ENCODE results near the gene ACTL6A.

The ACTL6A gene

DNA sequence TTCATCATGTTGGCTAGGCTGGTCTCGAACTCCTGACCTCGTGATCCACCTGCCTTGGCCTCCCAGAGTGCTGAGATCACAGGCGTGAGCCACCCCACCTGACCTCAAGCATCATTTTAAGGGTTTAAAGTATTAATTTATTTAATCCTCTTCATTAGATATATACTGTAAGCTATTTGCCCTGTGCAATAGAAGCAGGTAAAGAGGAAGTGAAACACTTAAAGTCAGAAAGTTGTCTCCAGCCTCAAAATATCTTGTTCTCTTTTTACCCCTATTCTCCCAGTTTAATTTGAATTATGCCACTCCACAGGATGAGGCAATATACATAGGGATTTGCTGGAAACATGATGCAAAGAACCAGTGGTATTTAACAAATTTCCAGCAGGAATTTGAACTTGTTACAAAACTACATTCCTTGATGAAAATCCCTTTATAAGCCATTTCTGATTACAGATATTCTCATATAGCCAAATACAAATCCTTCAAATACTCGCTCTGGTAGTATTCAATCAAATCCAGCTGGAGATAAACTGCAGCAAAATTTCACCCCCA lies 43.9 kb downstream of the ACTL6A start:
- no peaks in the 10 kb centered on the region for H3K27me3 Mint-ChIP-seq (ENCODE audit: low read depth)
- peaks cover 36% of the 10 kb centered on the region for H3K4me1 Mint-ChIP-seq (ENCODE audit: low read depth)
- H3K36me3 Mint-ChIP-seq (ENCODE audit: low read depth), result peaks cover 24% of the 10 kb centered on the region

DNA sequence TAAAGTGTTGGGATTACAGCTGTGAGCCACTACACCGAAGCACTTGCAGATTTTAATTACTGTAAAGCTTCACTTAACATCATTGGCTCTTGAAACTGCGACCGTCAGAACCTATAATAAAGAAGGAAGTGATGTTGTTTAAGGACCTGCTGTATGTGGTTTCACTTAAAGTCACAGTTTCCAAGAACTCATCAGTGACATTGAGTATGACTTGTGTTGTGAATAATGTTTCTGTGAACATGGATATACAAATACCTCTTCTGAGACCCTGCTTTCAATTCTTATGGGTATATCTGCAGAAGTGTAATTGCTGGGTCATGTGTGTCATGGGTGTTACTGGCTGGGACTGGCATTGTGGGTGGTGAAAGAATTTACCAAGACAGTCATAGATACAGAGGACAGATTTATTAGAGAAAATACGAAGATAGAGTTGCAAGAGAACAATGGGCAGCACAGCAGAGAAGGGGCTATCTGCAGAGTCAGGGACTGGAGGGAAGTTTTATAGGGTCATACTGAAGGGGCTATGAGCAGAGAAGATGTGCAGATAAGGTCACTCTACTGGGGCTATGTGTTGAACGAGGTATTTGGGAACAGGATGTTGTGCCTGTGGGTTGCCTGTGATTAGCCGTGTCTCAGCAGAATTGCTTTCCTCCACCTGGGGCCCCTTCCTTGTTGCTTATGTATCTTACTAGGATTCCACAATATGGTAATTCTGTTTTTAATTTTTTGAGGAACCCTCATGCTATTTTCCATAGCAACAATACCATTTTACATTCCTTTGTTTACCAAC lies 46.4 kb downstream of the ACTL6A start:
- Mint-ChIP-seq H3K4me1 (ENCODE audit: low read depth) (peaks cover 43% of the 10 kb centered on the region), H3K27me3 (ENCODE audit: low read depth) (no peaks in the 10 kb centered on the region), H3K4me3 (peak overlapping the region; percentile 83), H3K27ac (peak overlapping the region; percentile 94), H3K36me3 (ENCODE audit: low read depth) (peaks cover 27% of the 10 kb centered on the region), H3K9me3 (no peaks in the 10 kb centered on the region)
- DNase-seq (ENCODE audit: low spot score), result peak; percentile 36

More for the DNA sequence above, 43.9 kb downstream of the ACTL6A start:
- Mint-ChIP-seq H3K4me3 (peak overlapping the region; percentile 2), H3K27ac (peak overlapping the region; percentile 55), H3K9me3 (no peaks in the 10 kb centered on the region)
- no peak for DNase-seq (ENCODE audit: low spot score)

DNA sequence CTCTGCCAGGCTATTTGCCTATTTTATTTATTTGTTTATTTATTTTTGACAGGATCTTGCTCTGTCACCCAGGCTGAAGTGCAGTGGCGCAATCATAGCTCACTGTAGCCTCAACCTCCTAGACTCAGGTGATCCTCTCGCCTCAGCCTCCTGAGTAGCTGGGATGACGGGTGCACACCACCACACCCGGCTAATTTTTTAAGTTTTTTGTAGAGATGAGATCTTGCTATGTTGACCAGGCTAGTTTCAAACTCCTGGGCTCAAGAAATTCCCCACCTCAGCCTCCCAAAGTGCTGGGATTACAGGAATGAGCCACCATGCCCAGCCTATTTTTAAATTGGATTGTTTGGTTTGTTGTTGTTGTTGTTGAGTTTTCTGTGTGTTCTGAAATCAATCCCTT lies 47.3 kb downstream of the ACTL6A start:
- no peak for DNase-seq (ENCODE audit: low spot score)
- H3K27me3 Mint-ChIP-seq (ENCODE audit: low read depth), result no peaks in the 10 kb centered on the region
- peak overlapping the region; percentile 94 for H3K27ac Mint-ChIP-seq
- H3K9me3 Mint-ChIP-seq, result no peaks in the 10 kb centered on the region
- H3K36me3 Mint-ChIP-seq (ENCODE audit: low read depth), result peaks cover 22% of the 10 kb centered on the region
- no peak overlapping the region for H3K4me3 Mint-ChIP-seq
- H3K4me1 Mint-ChIP-seq (ENCODE audit: low read depth), result peaks cover 44% of the 10 kb centered on the region

DNA sequence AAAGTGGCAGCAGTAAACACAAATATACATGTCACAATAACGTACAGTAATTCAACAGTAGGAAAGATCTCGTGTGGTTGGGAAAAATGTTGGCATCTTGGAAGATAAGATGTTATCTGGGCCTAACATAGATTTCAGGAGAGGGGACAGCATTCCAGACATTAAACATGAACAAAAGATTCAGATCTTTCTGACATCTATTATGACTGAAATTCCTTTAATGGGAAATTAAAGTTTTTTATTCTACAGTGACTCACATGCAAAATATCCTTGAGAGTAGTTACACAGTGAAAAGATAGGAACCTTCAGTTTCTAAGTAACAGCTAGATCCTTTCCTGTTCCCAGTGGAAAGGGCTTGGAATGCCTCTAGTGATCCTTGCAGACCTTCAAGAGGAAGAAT lies 51.1 kb downstream of the ACTL6A start:
- Mint-ChIP-seq H3K36me3 (ENCODE audit: low read depth) (peaks cover 27% of the 10 kb centered on the region), H3K4me1 (ENCODE audit: low read depth) (peaks cover 24% of the 10 kb centered on the region), H3K4me3 (no peak overlapping the region), H3K9me3 (no peaks in the 10 kb centered on the region), H3K27ac (no peak overlapping the region), H3K27me3 (ENCODE audit: low read depth) (no peaks in the 10 kb centered on the region)
- DNase-seq (ENCODE audit: low spot score), result no peak

DNA sequence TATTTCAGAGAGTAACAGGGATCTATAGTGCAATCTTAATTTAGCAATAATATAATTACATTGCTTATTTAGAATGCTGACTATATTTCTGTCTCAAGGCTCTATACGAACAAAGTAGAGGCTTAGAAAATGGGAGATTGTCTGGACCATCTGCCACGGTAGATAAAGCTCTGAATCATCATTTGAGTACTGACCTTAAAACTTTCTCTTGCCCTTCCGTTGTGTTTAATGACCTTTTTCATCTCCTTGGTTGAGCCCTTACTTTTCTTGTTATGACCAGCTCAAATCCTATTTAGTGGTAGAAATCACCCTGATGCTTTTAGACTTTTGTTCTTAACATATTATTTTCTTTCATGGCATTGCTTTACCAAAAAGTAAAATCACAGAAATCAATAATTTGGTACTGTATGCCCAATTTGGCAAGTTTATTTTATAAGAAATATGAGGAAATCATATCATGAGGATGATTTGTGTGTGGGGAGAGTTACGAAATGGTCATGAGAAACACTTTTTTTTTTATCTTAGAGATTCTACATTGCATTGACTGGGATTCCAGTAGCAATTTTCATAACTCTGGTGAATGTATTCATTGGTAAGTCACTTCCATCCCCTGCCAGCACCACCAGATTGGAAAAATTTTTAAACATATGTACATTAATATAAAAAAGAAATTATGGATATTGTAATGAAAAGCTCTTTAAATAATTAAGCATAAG lies 52.9 kb downstream of the ACTL6A start:
- Mint-ChIP-seq H3K27me3 (ENCODE audit: low read depth) (no peaks in the 10 kb centered on the region), H3K4me3 (no peak overlapping the region), H3K36me3 (ENCODE audit: low read depth) (peaks cover 32% of the 10 kb centered on the region), H3K9me3 (no peaks in the 10 kb centered on the region), H3K27ac (no peak overlapping the region), H3K4me1 (ENCODE audit: low read depth) (peaks cover 12% of the 10 kb centered on the region)
- DNase-seq (ENCODE audit: low spot score), result no peak

DNA sequence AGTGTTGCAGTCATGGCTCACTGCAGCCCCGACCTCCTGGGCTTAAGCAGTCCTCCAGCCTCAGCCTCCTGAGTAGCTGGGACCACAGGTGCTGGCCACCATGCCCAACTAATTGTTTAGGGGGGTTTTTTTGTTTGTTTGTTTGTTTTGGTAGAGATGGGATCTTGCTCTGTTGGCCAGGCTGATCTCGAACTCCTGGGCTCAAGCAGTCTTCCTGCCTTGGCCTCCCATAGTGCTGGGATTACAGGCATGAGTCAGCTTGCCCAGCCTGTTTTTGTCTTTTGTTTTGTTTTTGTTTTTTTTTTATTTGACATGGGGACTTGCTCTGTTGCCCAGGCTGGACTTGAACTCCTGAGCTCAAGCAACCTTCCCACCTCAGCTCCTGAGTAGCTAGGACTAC lies 59.3 kb downstream of the ACTL6A start:
- Mint-ChIP-seq H3K27me3 (ENCODE audit: low read depth) (no peaks in the 10 kb centered on the region), H3K9me3 (no peaks in the 10 kb centered on the region), H3K4me1 (ENCODE audit: low read depth) (no peaks in the 10 kb centered on the region), H3K27ac (no peak overlapping the region), H3K4me3 (no peak overlapping the region), H3K36me3 (ENCODE audit: low read depth) (peaks cover 58% of the 10 kb centered on the region)
- DNase-seq (ENCODE audit: low spot score), result no peak

DNA sequence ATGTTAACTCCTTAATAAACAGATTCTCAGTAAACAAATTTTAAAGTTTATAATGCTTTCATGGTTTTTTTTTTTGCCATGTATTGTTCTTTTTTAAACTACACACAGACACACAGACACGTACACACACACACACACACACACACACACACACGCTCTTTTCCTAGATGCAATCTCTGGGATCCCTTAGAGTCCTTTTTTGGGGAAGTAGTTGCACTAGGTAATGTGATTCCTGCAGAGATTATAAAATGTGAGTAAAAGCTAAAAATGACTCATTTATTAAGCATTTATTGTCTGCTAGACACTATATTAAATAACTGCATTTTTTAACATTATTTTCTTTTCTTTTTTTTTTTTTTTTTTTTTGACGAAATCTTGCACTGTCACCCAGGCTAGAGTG lies 61.7 kb downstream of the ACTL6A start:
- Mint-ChIP-seq H3K27ac (no peak overlapping the region), H3K36me3 (ENCODE audit: low read depth) (peaks cover 44% of the 10 kb centered on the region), H3K4me1 (ENCODE audit: low read depth) (no peaks in the 10 kb centered on the region), H3K9me3 (no peaks in the 10 kb centered on the region), H3K27me3 (ENCODE audit: low read depth) (no peaks in the 10 kb centered on the region), H3K4me3 (no peak overlapping the region)
- DNase-seq (ENCODE audit: low spot score), result no peak

DNA sequence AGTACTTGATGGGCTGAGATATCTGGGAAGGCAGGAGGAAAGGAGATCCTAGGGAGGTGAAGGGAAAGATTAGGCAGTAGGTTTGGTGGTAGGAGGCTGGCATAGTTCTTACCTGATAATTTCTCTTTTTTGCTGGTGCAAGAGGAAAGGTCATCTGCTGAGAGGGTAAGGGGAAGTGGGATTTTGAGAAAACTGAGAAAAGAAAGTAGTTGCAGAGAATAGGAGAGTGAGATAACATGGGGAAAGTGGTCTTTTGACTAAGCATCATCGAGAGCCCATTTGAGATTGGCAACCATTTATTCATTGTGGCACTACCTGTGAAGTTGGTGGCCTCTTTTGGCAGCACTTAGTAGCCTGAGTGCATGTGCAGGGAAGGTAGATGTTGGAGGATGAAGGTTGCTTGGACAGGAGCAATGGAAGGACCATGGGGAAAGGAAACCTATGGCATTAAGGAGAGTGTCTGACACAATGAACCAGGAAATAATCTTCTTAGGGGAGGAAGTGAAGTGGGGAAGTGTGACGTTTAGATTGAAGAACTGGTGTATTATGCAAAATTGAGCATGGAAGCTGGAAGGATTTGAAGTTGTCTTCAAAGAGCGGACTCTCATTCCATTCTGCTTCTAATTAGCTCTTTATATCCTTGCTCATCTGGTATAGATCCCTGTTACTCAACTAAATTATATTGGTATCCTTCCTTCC lies 68.2 kb downstream of the ACTL6A start:
- Mint-ChIP-seq H3K36me3 (ENCODE audit: low read depth) (peaks cover 3% of the 10 kb centered on the region), H3K4me3 (no peak overlapping the region), H3K27me3 (ENCODE audit: low read depth) (no peaks in the 10 kb centered on the region), H3K4me1 (ENCODE audit: low read depth) (no peaks in the 10 kb centered on the region), H3K27ac (no peak overlapping the region), H3K9me3 (no peaks in the 10 kb centered on the region)
- DNase-seq (ENCODE audit: low spot score), result no peak
